Esophagus muscularis mucosa (tissue), 2 donors: ENCODE results near the gene SUN5.

ENCODE experiments used
- POLR2A ChIP-seq: fragments of 450-650 bp; IDR thresholded peaks from one replicate; pipeline ENCODE4 v1.6.1; 2017; ENCODE audit warnings: antibody characterized with exemption, moderate library complexity, mild to moderate bottlenecking, low read depth
- POLR2AphosphoS5 ChIP-seq, 2 donors: sonication (generic); formaldehyde crosslinking; IDR thresholded peaks; one replicate each; pipeline ENCODE4 v1.6.1; 2017; ENCODE audit warnings: antibody characterized with exemption in 2 of 2

DNA sequence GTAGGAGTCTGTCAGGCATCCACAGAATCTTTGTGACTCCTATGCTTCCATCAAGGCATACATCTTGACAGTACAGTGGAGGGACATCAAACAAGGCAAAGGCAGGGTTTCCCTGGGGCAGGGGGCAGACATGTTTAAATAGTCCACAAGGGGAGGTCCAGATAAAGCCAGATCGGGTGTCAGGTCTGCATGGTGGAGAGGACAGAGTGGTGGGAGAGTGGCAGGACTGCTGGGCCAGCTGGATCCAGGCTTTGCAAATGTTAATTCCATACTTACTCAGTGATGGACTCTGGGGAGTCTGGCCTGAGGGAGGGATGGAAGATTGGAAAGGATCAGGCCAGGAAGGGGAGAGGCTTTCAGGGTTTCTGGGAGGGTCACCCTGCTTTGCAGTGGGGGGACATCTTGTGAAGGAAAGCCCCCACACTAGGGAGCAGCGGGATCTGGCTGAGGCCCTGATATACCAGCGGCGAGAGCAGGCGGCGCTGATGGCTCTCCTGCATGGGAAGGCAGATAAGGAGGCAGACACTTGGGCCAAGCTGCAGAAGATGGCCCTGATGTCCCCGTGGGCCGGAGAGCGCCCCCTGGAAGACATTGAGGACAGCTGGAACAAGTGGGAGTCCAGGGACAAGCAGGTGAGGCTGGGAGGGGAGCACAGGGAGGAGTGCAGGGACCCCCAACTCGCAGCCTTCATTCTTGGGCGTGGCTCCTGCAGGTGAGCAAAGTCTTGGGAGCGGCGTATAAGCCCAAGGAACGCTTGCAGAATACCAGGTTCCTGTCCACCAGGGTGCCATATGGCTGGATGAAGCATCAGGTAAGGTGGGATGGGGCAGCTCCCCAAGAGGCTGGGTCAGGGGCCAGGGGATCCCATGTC, 44.6 kb downstream of the SUN5 start:
- TF ChIP-seq POLR2AphosphoS5 (IDR thresholded peaks at IDR 0.05) = no peak
- TF ChIP-seq POLR2A = no peak
